ENCODE measurements around the gene PDE10A.

PDE10A gene

DNA sequence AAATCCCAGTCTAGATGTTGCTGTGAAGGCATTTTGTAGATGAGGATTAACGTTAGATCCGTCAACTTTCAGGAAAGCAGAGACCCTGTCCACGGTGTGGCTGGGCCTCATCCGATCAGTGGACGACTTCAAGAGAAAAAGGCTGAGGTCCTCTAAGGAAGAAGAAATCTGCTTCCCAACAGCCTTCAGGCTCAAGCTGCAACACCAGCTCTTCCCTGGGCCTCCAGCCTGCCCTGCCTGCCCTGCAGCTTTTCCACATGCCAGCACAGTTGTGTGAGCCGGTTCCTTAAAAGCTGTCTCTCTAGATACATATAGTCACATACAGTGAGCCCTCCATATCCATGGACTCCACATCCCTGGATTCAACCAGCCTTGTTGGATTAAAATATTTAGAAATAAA lies 14.1 kb upstream of the PDE10A start:
- DNase-seq = no peak

- DNase-seq = no peak
Measured at GRCh38 chr6:165676435-165677068, 13.5 kb upstream of the PDE10A start.

- DNase-seq = no peak
Measured at GRCh38 chr6:165675120-165675519, 12.1 kb upstream of the PDE10A start.

- DNase-seq = no peak
Measured at GRCh38 chr6:165674155-165675029, 11.4 kb upstream of the PDE10A start.

GRCh38 chr6:165671222-165671768 lies 8.3 kb upstream of the PDE10A start:
- peak; percentile 85 for DNase-seq

DNA sequence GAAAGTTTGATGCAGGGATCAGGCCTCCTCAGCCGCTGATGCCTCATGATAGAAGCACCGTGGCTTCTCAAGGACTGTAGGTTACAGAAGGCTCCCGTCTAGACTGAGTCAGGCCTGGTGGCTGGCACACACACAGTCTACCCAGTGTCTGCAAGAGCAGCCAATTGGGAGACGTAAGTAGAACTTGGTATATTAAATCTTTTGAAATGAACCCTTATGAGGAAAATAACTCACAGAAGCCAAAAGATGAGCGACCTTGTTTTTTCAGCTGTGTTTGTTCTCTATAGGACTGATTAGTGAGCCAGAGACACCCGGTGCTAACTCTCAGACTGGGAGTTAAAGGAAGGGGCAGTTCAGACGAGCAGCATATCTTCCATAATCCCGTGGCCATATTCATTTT lies 5.9 kb upstream of the PDE10A start:
- DNase-seq = peak; percentile 76

DNA sequence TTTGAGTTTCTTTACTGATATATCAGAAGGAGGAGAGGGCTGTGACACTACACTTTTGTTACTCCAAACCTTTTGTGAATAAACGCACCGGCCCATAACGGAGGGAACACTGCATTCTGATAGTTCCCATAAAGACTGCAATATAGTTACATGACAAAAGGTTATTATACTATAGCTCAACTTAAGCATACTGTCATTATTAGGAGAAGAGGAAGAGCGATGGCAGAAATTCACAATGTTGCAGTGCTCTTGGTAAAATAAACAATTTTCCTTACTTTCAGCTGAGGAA lies 2.3 kb upstream of the PDE10A start:
- no peak for DNase-seq

- DNase-seq = no peak
Measured at GRCh38 chr6:165664559-165665383, 1.7 kb upstream of the PDE10A start.

GRCh38 chr6:165663736-165664558 lies 906 bp upstream of the PDE10A start:
- no peak for DNase-seq

DNA sequence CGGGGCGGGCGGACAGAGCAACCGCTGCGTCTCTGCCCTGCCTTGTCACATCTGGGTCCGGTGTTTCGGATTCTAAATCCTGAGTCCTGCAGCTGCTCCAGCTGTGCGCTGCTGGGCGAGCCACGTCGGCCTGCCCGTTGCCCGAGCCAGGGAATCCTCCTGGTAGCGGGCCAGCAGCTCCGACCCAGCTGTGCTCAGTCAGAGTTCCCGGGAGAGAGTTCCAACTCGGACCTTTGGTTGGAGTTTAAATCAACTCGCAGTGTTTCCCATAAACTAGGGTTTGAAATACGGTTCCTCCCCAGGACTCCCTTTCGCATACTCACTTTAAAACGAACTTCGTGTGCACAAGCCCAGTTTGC lies 315 bp upstream of the PDE10A start:
- DNase-seq = no peak

- DNase-seq = peak; percentile 32
Measured at GRCh38 chr6:165662041-165662748, 846 bp downstream of the PDE10A start.

- no peak for DNase-seq
Measured at GRCh38 chr6:165661664-165662025, 1.4 kb downstream of the PDE10A start.

DNA sequence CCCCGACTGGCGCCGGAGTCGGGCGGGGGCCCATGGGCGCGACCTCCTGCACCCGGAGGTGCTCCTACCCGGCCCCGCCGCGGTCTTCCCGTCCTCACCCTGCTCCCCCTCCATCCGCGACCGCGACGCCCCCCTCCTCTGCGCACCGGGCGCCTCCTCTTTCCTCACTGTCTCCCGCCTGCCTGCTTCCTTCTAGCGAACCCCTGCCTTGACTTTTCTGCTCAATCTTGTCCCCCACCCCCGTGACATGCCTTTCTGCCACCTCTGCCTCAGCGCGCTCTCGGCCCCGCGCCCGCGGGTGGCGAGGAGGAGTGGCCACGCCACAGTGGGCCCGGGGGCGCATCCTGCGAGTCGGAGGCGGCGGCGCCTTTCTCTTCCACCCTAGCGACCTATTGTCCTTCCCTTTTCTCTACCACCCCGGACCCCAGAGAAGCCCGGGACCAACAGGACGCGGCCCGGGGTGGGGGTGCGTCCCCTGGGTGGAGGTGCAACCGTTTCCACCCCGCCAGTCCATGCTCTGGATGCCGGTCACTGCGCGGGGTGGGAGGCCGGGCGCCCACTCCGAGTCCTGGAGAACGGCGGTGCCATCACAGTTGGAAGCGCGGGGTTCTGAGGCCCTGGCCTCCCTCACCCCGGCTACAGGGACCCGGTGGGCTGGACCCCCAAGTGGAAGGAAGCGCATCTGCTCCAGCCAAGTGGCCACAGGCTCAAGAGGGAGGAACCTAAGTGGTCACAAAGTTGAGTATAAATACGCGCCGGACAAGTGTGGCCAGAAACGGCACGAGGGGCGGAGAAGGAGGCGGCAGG lies 2.0 kb downstream of the PDE10A start:
- no peak for DNase-seq

DNA sequence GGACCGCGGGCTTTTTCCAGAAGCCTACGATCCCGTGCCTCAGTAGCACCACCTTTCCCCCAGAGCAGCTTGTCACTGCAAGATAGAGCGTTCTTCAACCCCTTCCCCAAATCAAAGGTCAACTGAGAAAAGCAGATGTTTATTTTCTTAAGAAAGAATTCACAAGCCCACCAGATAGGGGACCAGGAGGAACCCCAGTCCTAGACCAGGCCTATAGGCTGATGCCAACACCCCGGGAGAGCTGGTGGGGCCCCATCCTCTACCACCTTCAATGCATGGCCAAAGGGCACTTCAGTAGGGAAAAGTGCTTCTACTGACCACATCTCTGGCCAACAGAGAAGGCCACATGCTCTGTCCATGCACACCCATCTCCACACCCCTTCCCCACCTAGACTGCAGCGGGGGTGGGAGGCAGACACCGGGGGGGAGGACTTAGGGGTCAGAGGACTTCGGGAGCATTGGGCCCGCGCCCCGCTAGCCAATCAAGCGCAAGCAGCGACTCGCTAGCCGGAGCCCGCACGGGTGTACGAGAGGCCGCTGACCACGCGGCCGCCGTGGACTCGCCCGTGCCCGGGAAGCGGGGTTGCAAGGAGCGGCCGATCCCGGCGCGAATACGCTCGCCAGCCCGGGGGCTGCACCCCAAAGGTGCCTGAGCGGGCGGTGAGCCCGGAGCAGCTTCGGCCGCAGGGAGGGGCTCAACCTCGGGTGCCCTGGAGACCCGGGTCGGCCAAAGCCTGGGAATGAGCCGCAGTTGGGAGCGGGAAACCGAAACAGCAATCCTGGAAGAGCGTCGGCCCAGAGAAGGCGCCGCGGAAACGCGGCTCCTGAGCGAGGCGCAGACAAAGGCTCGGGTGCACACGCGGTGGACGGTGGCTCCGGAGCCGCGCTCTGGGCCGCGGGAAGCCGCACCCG lies 2.8 kb downstream of the PDE10A start:
- no peak for DNase-seq

- no peak for DNase-seq
Measured at GRCh38 chr6:165658395-165659058, 4.5 kb downstream of the PDE10A start.

DNA sequence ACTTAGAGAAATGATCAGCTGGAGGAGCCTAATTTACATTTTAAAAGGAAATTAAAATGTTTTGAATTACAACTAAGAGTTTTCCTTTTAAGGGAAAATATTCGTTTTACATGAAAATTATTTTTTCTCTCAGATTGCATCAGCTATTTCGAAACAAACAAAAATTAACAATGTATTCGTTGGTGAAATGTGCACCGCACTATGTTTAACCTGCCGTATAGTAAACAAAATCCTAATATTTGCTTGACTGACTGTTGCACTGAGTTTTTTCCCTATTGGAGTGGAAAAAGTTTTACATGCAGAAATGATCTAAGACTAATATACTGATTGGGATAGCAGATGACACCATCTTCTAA lies 5.7 kb downstream of the PDE10A start:
- DNase-seq = no peak

DNA sequence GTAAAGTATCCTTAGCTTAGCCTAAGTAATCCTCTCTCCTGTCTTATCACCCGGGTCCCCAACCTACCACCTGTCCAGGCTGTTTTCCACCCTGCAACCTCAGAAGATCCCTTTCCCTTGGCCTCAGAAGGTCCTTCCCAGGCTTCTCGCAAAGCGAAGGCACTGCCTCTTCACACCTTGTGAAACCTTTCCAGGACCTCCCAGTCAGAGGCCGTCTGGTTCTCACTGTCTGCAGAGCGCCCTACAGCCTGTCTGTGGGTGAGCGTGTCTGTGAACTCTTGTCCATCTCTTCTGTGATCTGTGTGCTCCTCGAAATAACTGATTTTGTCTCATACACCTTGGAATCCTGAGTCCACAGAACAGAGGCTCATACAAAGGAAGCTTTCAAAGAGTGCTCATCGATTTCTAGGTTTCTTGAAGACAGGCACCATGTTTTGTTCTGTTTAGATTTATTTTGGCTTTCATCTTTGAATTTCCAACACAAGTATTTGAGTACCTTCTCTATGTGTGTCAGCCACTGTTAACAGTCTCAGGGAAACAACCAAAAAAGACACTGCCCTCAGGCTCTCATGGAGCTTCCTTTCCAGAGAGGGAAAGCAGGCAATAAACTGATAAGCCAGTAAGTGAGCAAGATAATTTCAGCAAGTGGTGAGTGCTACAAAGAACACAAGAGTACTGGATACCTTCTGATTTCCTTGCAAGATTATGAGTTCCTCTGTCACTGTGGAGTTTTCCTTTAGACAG lies 6.3 kb downstream of the PDE10A start:
- DNase-seq = no peak

DNA sequence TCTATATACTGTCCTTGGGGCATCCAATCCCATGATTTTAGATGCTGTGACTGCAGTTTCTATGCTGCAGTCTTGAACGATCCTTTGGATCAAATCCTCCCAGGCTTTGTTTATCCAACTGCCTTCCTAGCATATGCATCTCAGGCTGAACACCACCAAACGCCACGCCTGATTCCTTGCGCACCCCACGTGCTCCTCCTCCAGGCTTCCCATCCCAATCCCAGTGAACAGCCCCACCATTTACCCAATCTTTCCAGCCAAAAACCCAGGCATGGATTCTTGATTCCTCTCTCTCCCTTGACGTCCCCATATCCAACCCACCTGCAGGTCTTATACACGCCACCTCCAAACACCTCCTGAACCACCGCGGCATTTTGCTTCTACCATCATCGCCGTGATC lies 7.8 kb downstream of the PDE10A start:
- DNase-seq = no peak

GRCh38 chr6:165654144-165654543 lies 8.9 kb downstream of the PDE10A start:
- DNase-seq = no peak

All from SHP77 treated with DMSO at 0.1 percent for 48 hours (cell line).